GM21529 (cell line): ENCODE data around the gene TMEM179.

Source experiments
- ATAC-seq: cut with Tn5 transposase; IDR thresholded peaks from one replicate; pipeline ENCODE4 v1.9.1; 2021; ENCODE audit not compliant: unreplicated experiment

TMEM179 gene

GRCh38 chr14:104557766-104558165 lies 46.8 kb downstream of the TMEM179 start:
- ATAC-seq: no peak

GRCh38 chr14:104557086-104557485 lies 47.5 kb downstream of the TMEM179 start:
- ATAC-seq: no peak

GRCh38 chr14:104556256-104557021 lies 48.1 kb downstream of the TMEM179 start:
- ATAC-seq: no peak

GRCh38 chr14:104555430-104556255 lies 48.9 kb downstream of the TMEM179 start:
- ATAC-seq: no peak

GRCh38 chr14:104554608-104555429 lies 49.8 kb downstream of the TMEM179 start:
- no peak for ATAC-seq

- no peak for ATAC-seq
These were observed 50.4 kb downstream of the TMEM179 start for GRCh38 chr14:104554088-104554607.

- no peak for ATAC-seq
These were observed 51.1 kb downstream of the TMEM179 start for GRCh38 chr14:104553166-104554087.

- no peak for ATAC-seq
These were observed 51.8 kb downstream of the TMEM179 start for GRCh38 chr14:104552738-104553125.

GRCh38 chr14:104551851-104552737 lies 52.5 kb downstream of the TMEM179 start:
- ATAC-seq: no peak

GRCh38 chr14:104550861-104551728 lies 53.5 kb downstream of the TMEM179 start:
- ATAC-seq: no peak

- ATAC-seq: no peak
These were observed 54.2 kb downstream of the TMEM179 start for GRCh38 chr14:104550340-104550860.

- ATAC-seq: no peak
These were observed 54.8 kb downstream of the TMEM179 start for GRCh38 chr14:104549536-104550339.

- no peak for ATAC-seq
These were observed 55.6 kb downstream of the TMEM179 start for GRCh38 chr14:104548802-104549535.

- ATAC-seq: no peak
These were observed 56.4 kb downstream of the TMEM179 start for GRCh38 chr14:104547998-104548700.

GRCh38 chr14:104547310-104547997 lies 57.1 kb downstream of the TMEM179 start:
- ATAC-seq: no peak
